T-helper 2 cell treated with Interferon-gamma antibody and Interleukin-4, amounts not matched to agents 100 ng/mL and 5 ng/mL, for 36 hours (primary cell): ENCODE results near the gene BNC2. TPM values are rescaled to one million over a fixed set of nuclear protein-coding genes. Genes with fewer than 3 reads are reported as not detected.

Experiments
- intact Hi-C: fragments of 100-400 bp; cut with micrococcal nuclease; formaldehyde crosslinking; loops from one replicate; pipeline ENCODE4 v1.15.1; 2023
- total RNA-seq: library from RNA; stranded (reverse); gene quantifications from 2 replicates; pipeline ENCODE4 v1.2.3, GENCODE V29; 2022

BNC2 gene
- total RNA-seq, 1 donor from 2014 or later = not detected

GRCh38 chr9:16418721-16419120, 451.7 kb downstream of the BNC2 start:
- intact Hi-C loops = no loop called here

GRCh38 chr9:16417749-16418148, 452.7 kb downstream of the BNC2 start:
- intact Hi-C loops = no loop called here

GRCh38 chr9:16417161-16417560, 453.3 kb downstream of the BNC2 start:
- intact Hi-C loops = no loop called here

- intact Hi-C loops = no loop called here
These were observed 456.0 kb downstream of the BNC2 start for GRCh38 chr9:16414451-16414850.

- intact Hi-C loops = no loop called here
These were observed 456.9 kb downstream of the BNC2 start for GRCh38 chr9:16413509-16414016.

- intact Hi-C loops = no loop called here
These were observed 457.7 kb downstream of the BNC2 start for GRCh38 chr9:16412740-16413139.

- intact Hi-C loops = no loop called here
These were observed 459.2 kb downstream of the BNC2 start for GRCh38 chr9:16411311-16411710.

- intact Hi-C loops = no loop called here
These were observed 459.7 kb downstream of the BNC2 start for GRCh38 chr9:16410601-16411280.

GRCh38 chr9:16407617-16408016, 462.9 kb downstream of the BNC2 start:
- intact Hi-C loops = no loop called here

GRCh38 chr9:16406526-16407225, 463.8 kb downstream of the BNC2 start:
- intact Hi-C loops = no loop called here

GRCh38 chr9:16405421-16405820, 465.0 kb downstream of the BNC2 start:
- intact Hi-C loops = no loop called here

GRCh38 chr9:16401701-16402100, 468.8 kb downstream of the BNC2 start:
- intact Hi-C loops = no loop called here

- intact Hi-C loops = no loop called here
These were observed 471.8 kb downstream of the BNC2 start for GRCh38 chr9:16398691-16399090.

- intact Hi-C loops = no loop called here
These were observed 474.1 kb downstream of the BNC2 start for GRCh38 chr9:16396389-16396788.

GRCh38 chr9:16391369-16391768, 479.1 kb downstream of the BNC2 start:
- intact Hi-C loops = no loop called here

GRCh38 chr9:16387382-16387781, 483.1 kb downstream of the BNC2 start:
- intact Hi-C loops = no loop called here

- intact Hi-C loops = no loop called here
These were observed 483.7 kb downstream of the BNC2 start for GRCh38 chr9:16386827-16387077.

GRCh38 chr9:16386007-16386826, 484.3 kb downstream of the BNC2 start:
- intact Hi-C loops = no loop called here

GRCh38 chr9:16385590-16385989, 484.9 kb downstream of the BNC2 start:
- intact Hi-C loops = no loop called here

- intact Hi-C loops = no loop called here
These were observed 485.5 kb downstream of the BNC2 start for GRCh38 chr9:16384993-16385392.

- intact Hi-C loops = no loop called here
These were observed 493.2 kb downstream of the BNC2 start for GRCh38 chr9:16377311-16377710.

GRCh38 chr9:16371306-16371705, 499.2 kb downstream of the BNC2 start:
- intact Hi-C loops = no loop called here
